Stimulated activated CD4-positive, alpha-beta T cell treated with anti-CD3 and anti-CD28 coated beads, Interleukin-1b, Interleukin-23, amount 100 ng/mL, for 24 hours (primary cell): ENCODE results near the gene TOR1B.
"Not testable (repeated sequence)": the region's sequence is repeated elsewhere in the genome, so short reads cannot be mapped to it uniquely, and the experiment has no call there.

Source experiments
- DNase-seq, 4 experiments: peaks; one replicate each; pipeline ENCODE4 v3.0.0-alpha.2; 2020; ENCODE audit warnings: low read depth in 4 of 4, low spot score in 1 of 4

TOR1B gene, protein sequence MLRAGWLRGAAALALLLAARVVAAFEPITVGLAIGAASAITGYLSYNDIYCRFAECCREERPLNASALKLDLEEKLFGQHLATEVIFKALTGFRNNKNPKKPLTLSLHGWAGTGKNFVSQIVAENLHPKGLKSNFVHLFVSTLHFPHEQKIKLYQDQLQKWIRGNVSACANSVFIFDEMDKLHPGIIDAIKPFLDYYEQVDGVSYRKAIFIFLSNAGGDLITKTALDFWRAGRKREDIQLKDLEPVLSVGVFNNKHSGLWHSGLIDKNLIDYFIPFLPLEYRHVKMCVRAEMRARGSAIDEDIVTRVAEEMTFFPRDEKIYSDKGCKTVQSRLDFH

DNA sequence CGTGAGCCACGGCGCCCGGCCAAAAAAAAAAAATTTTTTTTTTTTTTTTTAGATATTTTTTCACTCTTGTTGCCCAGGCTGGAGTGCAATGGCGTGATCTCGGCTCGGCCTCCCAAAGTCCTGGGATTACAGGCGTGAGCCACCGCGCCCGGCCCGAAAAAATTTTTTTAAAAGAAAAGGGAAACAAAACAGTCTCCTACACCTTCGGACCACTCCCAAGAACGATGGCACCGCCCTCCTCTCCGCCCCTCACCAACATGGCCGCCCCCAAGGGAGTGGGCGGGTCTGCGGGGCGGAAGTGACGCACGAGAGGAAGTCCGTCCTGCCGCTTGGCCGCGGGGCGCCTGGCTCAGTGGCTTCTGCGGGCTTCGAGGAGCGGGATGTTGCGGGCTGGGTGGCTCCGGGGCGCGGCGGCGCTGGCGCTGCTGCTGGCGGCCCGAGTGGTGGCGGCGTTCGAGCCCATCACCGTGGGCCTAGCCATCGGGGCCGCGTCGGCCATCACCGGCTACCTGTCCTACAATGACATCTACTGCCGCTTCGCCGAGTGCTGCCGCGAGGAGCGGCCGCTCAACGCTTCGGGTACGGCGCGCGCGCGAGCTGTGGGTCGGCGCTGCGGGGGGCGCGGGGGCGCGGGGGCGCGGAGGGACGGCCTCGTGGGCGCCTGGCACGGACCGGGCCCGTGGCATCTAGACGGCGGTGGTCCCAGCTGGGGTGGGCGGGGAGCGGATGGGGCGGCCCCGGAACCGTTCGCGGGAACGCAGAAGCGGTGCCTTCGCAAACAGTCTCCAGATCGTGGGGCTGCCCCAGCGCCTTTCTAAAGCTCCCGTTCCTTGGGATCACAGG is at the start of gene TOR1B:
TOR1B (plus strand) TSS at position 352 of the 843 bp plus-strand sequence; CDS start at position 381, 29 bp downstream.
- DNase-seq: peak; percentile 85 to 92 (median 88)

DNA sequence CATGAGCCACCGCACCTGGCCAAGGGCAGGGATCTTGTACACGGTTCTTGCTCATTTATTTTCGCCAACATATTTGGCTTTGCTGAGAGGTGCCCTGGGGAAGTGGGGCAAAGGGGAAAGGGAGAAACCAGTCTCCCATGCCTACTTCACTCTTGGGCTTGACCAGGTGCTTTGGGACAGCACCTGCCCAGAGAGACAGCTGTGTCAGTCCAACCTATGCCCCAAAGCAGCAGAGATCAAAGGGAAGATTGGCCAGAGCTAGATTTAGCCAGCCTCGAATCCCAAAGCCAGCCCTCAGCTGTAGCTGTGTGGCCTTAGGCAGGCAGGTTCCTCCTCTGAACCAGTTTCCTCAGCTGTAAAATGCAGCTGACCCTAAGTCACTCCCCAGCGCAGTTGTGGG is 47.8 kb upstream of the TOR1B start:
- no peak for DNase-seq

DNA sequence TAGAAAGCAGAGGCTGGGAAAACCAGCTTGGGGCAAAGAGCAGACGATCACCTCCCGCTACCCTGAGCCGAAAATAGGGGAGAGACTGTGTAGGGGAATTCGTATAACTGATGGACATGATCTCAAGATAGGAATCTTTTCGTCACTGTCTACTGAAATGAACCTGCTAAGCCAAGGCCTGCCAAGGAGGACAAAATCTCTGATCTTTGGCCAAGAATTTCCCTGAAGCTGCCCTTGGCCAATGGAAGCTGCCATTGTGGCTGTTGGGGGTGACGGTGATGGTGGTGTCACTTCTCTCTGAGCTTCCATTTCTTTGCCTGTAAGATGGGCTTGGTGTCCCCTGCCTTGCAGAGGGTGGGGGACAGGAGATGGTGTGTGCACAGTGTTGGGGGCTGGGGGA is 46.8 kb upstream of the TOR1B start:
- DNase-seq: no peak

DNA sequence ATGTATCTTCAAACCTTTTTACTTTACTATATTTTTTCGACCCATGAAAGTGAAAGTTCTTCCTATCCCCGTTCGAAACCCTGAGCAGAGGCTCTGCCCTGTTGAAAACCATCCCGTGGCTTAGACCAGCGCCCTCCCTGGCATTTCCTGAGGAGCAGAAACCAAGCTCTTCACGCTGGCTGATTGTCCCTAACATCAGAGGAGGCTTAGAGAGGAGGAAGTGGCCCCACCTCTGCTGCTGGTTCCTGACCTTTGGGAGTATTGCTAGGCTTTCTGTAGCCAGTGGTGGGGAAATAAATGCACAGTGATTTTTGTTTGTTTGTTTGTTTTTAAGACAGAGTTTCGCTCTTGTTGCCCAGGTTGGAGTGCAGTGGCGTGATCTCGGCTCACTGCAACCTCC is 45.9 kb upstream of the TOR1B start:
- no peak for DNase-seq

DNA sequence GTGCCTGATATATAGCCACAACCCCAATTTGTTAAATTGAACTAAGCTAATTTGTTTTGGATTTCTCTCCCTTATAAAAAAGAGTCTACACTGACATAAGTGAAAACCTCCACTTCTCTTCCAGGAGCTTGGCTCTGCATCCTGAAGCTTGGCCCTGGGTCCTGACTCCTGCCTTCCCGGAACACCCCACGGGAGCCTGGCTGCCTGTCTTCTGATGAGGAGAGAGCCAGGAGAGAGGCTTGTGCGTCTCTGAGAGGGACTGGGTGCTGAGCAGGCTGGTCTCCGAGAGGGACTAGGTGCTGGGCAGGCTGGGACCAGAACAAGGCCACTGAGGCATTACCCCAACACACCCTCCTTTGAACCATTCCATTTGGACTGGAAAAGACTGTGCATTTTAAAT is 43.7 kb upstream of the TOR1B start:
- DNase-seq: no peak

DNA sequence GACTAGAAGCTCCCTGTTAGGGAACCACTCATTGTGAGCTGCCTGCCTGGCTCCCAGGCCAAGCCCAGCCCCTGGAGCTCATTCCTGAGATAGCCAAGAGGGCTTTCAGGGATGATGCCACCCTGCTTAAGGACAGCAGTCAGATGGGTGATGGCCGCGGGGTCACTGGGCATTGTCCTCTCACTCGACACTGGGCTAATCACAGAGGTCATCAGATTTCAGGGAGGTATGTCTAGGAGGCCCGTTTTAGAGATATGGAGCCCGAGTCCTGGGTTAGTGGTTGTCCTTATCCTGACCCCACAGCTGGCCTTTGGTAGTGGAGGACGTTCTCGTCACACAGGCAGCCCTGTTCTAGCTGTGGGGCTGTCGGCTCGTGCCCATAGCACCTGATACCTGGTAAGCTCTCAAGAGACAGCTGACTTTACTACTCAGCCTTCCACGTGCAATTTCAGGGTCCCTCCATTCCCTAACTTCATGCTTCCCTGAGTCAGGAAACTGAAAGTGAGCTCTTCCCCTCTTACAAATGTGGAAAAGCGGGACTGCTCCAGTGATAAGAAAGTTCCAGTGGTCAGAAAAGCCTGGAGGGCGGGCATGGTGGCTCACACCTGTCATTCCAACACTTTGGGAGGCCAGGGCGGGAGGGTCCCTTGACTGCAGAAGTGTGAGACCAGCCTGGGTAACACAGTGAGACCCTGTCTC is 43.0 kb upstream of the TOR1B start:
- DNase-seq: no peak

DNA sequence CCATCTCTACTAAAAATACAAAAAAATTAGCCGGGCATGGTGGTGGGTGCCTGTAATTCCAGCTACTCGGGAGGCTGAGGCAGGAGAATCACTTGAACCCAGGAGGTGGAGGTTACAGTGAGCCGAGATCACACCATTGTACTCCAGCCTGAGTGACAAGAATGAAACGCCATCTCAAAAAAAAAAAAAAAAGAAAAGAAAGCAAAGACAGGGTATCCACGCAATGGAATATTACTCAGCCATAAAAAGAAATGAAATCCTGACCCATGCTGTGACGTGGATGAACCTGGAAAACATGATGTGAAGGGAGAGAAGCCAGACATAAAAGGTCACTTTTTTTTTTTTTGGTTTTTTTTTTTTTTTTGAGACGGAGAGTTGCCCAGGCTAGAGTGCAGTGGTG is 42.2 kb upstream of the TOR1B start:
- DNase-seq: not testable (repeated sequence)

DNA sequence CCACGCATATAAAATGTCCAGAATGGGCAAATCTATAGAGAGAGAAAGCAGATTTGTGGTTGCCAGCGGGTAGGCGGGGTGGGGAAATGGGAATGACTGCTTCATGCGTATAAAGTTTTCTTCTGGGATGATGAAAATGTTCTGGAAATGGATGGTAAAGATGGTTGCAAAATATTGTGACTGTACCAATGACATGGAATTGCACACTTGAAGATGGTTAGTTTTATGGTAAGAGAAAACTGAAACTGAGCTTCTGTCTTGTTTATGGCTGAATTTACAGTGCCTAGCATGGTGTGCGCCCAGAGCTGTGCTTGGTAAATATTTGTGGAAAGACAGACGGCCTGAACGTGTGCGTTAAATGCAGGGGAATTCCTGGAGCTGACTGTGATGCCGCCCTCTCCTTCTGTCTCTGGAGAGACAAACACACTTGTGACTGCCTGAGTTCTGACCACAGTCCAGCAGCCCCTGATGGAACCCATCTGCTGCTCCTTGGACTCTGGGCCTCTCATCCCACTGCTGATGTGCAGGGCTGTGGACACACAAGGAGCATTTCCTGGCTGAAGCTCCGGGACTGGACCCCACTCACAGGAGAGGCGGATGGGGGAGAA is 41.6 kb upstream of the TOR1B start:
- no peak for DNase-seq

DNA sequence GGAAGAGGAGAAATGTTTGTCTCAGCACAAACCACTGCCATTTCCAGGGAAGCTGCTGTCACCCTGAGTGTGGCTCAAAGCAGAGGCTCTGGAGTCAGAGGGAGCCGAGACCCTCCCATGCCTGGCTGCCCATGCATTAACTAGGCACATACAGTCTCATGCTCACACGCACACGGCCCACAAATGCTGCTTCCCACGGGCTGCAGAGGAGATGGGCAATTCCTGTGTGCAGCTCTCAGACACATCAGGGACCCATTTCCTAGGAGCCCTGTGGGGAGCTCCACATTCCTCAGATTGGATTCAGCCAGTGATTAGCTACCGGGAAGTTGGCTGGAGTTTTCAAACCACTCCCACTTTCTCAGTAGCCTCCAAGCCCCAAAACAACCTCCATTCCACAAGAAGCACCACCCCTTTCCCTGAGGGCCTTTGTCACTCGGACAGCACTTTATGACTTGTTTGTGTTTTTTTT is 41.0 kb upstream of the TOR1B start:
- DNase-seq: no peak

DNA sequence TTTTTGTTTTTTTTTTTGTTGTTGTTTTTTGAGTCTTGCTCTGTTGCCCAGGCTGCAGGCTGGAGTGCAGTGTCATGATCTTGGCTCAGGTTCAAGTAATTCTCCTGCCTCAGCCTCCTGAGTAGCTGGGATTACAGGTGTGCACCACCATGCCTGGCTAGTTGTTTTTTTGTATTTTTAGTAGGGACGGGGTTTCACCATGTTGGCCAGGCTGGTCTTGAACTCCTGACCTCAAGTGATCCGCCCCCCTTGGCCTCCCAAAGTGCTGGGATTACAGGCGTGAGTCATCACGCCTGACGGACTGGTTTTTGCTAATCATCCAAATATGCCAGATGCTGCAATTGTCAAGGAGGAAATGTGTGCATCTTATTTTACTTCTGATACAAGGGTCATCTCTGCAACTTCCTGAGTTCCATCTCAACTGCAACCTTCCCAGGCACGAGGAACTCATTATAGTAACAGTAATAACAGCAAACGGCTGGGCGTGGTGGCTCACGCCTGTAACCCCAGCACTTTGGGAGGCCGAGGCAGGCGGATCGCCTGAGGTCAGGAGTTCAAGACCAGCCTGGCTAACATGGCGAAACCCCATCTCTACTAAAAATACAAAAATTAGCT is 40.5 kb upstream of the TOR1B start:
- DNase-seq: not testable (repeated sequence)

DNA sequence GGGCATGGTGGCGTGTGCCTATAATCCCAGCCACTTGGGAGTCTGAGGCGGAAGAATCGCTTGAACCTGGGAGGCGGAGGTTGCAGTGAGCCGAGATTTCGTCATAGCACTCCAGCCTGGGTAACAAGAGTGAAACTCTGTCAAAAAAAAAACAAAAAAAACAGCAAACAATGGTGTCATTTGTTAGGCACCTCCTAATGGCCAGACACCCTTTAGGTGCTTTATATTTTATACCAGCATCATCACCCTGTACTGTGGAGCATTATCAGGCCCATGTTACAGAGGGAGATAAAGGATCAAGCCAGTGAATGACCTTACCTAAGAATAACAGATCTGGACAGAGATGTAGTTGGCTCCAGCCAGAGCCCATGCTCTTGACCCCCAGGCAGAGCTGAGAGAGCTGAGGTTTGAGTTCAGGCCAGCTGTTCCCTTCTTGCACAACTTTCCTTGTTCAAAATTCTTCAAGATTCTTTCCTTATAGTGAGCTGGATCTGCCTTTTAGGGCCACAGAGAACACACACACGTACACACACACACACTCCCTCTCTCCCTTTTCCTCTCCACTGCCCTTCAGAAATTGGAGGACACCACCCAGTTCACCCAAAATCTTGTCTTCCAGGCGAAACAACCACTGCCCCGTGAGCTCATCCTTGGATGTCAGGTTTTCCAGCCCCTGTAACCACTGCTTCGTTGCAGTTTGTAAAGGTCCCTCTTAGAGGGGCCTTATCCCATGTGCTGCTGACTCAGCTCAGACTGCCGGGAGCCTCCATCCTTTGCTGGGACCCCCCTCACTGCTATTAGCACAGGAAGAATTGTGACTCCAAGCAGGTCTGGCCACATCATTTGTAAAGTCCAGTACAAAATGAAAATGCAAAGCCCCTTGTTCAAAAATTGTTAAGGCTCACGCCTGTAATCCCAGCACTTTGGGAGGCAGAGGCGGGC is 39.7 kb upstream of the TOR1B start:
- no peak for DNase-seq

DNA sequence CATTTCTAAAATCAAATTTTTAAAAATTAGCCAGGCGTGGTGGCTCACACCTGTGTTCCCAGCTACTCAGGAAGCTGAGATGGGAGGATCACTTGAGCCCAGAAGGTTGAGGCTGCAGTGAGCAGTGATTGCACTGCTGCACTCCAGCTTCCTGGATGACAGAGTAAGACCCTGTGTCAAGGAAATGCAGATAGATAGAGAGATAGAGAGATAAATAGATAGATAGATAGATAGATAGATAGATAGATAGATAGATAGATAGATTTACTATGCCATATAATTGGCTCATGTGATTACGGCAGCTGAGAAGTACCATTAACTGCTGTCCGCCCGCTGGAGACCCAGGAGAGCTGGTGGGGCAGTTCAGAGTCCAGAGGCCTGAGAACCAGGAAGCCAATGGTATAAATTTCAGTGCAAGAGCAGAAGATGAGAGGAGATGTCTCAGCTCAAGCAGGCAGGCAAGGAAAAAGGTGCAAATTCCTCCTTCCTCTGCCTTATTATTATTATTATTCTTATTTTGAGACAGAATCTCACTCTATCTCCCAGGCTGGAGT is 37.1 kb upstream of the TOR1B start:
- no peak for DNase-seq

DNA sequence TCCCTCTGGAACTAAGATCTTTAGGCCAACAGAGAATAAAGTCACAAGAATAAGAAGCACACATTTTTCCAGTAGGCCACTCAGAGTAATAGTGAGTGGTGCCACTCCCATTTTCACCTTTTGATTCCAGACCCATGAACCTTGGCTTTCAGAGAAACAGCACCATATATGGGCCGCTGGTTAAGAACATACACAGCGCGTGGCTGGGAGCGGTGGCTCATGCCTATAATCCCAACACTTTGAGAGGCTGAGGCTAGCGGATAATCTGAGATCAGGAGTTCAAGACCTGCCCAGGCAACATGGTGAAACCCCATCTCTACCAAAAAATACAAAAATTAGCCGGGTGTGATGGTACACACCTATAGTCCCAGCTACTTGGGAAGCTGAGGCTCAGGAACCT is 34.5 kb upstream of the TOR1B start:
- DNase-seq: no peak

DNA sequence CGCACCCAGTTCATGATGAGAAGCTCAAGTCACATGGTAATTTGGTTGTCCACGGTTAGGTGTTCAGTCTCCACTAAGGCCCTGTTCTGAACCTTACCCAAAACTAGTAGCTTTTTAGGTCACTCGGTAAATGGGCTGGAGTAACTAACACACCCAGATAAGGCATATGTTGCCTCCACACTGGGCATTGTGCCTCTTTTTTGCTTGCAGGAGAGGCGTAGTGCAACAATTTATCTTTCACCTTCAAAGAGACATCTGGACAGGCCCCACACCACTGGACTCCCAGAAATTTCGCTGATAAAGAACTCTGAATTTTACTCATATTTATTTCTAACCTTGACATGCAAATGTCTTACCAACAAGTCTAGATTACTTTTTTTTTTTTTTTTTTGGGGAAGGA is 33.3 kb upstream of the TOR1B start:
- no peak for DNase-seq

DNA sequence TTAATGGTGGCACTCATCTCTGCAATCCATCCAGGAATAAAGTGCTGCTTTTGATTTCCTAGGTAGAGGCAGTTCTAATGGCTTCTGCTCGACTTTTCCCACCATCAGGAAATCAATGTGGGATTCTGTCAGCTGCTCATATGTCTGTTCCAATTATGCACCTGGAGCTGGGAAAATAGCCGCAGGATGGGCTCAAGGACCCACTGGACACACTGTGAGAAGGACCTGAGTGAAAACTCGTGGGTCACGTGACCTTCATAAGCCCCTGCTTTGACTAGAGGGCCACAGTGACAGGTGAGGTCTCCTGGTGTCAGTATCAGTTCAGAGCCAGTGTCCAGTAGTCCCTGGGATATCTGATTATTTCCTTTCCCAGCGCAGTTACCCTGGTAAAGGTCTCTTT is 32.2 kb upstream of the TOR1B start:
- DNase-seq: no peak

DNA sequence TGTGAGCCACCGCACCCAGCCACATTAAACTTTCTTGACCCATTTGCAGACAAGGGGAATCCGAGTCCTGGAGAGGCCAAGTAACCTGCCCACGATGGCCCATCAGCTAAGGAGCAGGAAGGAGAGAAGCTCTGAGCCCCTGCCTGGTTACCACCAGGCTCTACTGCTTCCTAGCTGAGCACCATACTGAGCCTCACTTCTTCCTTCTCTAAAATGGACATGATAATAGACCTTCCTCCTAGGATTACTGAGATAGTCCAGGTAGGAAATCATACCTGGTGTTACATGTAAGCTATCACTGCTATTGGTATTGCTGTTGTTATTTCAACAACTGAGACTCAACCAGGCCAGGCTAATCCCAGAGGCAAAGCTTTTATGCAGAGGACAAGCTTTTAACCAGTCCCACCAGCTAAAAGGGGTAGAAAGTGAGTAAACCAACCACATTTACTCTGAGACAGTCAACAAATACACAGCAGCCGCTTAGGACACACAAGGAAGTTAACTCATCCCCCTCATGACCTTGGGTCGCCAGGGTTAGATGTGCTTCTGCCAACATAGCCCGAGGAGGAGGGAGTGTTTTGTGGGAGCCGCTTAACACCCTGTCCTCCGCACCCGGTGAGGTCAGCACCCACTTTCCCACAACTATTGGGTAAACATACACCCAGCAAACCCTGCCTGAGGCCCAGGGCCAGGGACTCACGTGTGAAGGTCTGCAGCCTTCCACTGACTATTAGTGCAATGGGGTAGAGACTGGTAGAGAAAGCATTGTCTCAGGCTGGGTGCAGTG is 29.5 kb upstream of the TOR1B start:
- no peak for DNase-seq

DNA sequence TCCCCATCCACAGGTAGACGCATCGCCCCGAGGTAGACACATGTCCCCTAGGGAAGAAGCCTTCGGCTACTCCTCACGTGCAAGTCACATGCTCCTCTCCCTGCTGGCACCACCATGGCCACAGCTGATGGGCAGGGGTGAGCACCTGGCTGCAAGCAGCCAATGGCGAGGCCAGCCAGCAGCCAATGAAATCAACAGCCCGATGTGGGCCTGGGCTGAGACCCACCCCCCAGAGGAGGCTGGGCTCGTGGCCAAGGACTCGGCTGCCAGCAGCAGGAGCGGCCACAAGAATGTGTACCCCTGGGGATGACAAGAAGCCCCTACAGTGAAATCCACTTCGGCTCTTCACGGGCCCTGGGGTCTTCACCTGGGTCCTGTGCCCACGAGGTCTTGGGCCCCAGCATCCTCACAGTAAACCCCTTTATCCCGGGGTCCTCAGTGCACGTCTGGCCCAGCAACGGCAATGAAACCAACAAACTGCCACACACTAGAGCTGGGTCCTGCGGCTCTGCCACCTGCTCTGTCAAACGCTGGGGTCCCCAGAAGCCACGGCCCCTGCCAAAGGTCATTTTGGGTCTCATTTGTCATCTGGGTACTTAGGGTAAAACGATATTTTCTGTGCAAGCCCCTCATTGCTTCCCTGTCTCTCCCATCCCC is 28.1 kb upstream of the TOR1B start:
- DNase-seq: no peak

DNA sequence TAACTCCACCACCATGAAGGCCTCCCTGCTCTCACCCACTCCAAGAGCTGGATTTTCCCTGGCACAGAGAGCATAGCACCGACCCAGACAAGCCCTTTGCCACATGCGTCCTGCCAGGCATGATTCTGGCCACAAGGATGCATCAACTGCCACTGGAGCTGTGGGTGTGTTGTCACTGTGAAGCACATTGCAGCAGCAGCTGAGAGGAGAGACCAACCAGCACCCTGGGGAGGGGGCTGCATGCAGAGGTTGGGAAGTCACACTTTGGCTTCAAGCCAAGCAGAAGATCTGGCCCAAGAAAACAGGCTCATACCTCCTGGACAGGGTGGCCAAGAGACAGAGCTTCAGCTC is 27.6 kb upstream of the TOR1B start:
- no peak for DNase-seq
